Activated CD4-positive, alpha-beta T cell treated with anti-CD3 and anti-CD28 coated beads, Interleukin-2, amount 50 U/mL, for 4 hours (primary cell): ENCODE measurements around the gene GPHA2.
"Not testable (repeated sequence)": the region's sequence is repeated elsewhere in the genome, so short reads cannot be mapped to it uniquely, and the experiment has no call there.

Experiments used
- DNase-seq, 2 experiments: peaks; one replicate each; pipeline ENCODE4 v3.0.0-alpha.2; 2020

GPHA2 gene, protein sequence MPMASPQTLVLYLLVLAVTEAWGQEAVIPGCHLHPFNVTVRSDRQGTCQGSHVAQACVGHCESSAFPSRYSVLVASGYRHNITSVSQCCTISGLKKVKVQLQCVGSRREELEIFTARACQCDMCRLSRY

DNA sequence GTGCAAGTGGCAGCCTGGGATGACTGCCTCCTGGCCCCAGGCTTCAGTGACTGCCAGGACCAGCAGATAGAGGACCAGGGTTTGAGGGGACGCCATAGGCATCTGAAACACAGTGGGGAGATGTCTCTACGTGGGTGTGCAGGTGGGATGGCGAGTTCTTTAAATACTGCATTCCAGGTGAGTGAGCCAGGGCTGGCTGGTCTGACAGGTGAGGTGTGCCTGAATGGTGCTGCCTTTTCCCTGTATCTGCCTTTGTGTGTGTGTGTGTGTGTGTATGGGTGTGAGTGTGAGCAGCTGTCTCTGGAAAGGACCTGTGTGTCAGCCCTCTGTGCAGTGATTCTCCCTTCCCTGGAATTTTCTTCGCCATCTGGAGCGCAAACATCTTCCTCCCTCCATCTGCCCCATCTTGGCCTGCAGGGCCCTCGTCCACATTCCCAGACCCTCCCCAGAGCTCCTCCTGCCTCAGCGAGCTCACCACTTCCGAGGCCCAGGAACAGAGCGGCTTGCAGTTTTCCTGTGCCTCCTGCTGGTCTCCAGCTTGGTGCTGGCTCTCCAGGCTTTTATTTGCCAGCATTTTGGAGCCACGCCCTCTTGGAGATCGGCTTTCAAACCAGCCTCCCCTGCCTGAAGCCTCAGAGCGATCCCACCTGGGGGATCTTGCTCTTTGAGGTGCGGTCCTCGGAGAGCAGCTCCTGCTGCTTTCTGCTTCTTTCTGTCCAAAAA is at the start of gene GPHA2:
TSS of gene GPHA2 (minus strand) at position 535 of the 723 bp plus-strand sequence. CDS start at position 102, 433 bp downstream.
- no peak for DNase-seq

DNA sequence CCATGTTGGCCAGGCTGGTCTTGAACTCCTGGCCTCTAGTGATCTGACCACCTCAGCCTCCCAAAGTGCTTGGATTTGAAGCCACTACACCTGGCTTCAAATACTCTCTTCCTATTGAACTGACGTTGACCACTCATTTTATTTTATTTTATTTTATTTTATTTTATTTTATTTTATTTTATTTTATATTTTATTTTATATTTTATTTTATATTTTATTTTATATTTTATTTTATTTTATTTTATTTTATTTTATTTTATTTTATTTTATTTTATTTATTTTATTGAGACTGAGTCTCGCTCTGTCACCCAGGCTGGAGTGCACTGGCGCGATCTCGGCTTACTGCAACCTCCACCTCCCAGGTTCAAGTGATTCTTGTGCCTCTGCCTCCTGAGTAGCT is 47.6 kb upstream of the GPHA2 start:
- not testable (repeated sequence) for DNase-seq

DNA sequence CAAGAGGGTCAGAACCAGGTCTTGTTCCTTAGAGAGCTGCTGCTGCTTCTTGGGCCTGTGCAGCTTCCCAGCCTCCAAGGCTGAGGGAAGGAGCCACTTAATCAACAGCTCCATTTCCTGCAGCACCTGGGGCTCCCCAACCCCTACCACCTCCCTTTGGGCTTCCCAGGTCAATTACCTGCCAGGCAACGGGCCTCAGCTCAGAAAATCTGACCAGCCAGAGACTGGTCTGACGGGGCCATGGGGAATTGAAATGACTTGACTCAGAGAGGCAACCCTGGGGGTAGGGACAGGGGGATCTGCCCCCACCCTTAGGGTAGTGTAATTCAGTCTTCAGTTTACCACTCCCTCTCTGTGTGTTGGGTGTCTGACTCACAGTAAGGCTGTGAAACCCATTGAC is 41.0 kb upstream of the GPHA2 start:
- no peak for DNase-seq

DNA sequence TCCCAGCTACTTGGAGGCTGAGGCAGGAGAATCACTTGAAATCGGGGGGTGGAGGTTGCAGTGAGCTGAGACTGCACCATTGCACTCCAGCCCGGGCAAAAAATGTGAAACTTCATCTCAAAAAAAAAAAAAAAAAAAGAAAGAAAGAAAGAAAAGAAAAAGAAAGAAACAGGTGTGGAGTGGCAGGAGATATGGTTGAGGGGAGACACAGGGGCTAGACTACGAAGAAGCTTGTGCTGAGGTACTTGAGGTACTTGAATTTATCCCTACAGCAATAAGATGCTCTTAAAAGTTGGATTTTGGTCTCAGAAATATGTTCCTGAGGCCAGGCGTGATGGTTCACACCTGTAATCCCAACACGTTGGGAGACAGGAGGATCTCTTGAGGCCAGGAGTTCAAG is 38.4 kb upstream of the GPHA2 start:
- no peak for DNase-seq

DNA sequence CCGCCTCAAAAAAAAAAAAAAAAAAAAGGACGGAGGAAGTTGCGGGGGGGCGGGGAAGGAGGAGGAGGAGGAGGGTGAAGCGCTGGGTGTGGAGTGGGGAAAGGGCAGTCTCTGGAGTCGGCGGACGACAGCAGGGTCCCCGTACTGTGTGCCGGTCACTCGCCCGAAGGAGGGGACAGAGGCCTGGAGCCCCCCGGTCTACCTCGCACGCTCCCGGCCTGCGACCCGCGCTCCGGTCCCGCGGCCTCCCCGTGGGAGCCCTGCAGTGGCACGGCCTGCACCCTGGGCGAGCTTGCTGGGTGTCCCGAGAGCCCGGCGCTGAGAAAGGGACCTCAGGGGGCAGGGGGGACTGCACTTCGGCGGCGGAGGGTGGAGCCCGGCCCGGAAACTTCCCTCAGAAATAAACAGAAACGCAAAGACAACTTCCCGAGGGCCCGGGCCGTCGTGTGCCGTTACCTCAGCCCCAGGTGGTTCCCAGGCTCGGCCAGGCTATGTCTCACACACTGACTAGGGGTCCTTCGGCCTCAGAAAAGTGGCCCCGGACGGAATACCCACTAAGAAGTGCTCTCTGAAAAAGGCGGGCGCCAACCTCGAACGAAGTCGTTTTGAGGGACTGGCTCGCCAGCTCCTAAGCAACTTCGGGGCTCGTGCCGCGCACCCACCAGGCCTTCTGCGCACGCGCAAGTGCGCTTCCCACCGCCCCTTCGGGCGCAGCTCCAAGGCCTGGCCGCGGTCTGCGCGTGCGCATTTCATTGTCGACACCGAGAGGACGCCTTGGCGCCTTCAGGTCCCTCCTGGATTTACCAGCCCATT is 35.9 kb upstream of the GPHA2 start, which contains the start of gene MAJIN:
TSS of gene MAJIN (minus strand) at position 688 of the 813 bp plus-strand sequence. CDS start 12,703 bp downstream, outside the sequence.
- peak; percentile 80 to 84 for DNase-seq

DNA sequence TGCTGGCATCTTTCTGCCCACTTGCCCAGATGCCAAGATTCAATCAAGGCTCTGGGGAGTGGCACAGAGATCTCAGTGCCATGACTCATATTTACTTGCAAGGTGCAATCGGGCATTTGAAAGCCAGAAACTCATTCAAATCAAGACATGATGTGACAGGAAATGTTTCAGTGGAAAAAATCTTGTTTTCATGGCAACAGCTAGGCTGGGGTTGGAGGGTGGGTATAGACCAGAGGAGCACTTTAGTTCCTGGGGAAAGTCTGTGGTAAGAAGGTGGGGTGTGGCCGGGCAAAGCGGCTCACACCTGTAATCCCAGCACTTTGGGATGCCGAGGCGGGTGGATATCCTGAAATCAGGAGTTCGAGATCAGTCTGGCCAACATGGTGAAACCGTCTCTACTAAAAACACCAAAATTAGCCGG is 35.0 kb upstream of the GPHA2 start:
- DNase-seq = no peak

DNA sequence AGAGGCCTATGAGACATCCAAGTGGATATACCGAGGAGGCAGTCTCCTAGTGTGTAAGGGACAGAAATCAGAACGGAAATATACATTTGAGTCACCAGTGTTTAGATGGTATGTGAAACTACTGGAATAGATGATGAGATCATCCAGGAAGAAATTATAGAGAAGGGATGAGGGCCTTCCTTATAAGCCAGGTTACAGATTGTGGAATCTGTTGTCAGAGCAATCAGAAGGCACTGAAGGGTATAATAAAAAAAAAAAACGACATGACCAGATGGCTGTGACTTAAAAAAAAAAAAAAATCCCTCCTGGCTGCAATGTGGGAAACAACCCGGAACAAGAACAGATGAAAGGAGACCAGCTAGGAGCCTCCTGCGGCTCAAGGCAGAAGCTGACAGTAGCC is 33.5 kb upstream of the GPHA2 start:
- DNase-seq = no peak

DNA sequence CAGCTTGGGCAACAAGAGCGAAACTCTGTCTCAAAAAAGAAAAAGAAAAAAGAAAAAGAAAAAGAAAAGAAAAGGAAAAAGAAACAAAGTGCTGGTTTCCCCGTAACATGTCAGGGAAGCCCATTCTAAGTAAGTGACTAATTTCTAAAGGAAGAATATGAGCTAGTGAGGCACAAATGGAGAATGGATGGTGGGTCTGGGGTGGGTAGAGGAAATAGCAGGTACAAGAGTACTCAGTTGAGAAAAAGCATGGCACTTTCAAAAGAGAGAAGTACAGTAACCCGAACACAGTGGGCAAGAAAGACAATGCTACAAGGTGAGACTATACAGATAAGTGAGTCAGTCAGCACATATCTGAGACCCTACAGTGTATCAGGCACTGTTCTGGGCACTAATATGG is 31.7 kb upstream of the GPHA2 start:
- DNase-seq = no peak

DNA sequence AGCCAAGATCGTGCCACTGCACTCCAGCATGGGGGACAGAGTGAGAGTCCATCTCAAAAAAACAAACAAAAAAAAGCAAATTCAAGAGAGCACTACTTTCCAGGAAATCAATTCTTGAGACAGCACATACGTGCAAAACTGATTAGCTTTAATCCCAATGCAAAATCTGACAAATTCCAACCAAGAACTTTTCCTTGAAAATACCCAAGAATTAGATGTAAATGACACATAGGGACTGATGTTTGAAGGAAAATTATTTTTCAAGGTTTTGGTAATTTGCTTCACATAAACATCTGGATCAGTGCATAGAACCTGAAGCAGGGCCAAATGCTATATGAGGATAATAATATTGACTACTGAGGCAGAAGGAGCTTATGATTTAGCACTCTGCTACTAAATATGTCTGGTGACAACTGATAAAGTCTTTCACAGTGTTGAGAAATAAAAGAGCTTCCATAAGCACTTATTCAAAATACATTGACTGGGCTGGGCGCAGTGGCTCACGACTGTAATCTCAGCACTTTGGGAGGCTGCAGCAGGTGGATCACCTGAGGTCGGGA is 27.5 kb upstream of the GPHA2 start:
- DNase-seq = no peak

DNA sequence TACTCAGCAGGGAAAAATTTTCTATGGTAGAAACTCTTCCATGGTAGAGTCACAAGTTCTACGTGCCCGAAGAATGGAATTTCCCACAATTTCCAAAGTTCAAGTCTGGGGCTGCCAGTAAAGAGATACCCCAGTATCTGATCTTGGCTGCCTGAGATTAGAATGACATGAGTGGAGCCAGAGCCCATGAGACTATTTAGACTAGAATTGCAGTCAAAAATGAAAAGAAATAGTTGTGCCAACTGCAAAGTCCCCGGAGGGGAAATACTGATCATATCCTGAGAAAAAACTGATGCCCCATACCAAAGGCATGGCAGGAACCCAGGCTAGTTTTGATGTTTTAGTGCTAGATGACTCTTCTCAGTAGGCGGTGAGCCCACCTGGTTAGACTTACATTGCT is 25.0 kb upstream of the GPHA2 start:
- no peak for DNase-seq

DNA sequence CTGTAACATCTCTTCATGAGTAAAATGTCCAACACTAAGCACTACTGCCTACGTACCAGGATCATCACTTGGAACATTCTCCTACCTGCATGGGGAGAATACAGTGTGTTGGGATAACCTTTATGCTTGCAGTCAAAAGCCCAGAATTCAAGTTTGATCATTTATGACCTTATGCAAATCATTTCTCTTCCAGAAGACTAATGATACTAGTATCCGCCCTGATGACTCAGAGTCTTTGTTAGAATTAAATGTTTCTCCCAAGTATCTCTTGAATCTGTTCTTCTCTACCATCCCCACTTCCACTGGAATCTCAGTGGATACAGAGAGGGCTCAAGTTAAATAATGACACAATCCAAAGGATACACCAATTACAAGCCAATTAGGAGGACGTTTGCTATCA is 23.8 kb upstream of the GPHA2 start:
- DNase-seq = no peak

DNA sequence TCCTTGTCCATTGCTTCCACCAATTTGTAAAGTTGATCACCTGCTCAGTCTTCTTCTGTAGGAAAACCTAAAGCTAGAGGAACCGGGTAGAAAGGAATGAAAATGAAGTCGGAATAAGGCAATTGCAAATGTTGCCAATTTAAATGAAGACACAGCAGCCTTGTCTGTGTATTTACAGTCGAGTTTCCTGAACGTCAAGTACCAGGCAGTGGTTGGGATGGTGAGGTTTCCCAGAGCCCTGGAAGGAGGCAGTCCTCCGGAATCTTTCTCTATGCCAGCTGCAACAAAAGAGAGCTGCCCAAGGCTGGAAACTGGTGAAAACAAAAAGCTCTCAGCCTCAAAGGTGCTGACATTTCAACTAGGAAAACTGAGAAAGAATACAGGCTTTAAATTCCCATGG is 18.5 kb upstream of the GPHA2 start:
- no peak for DNase-seq

DNA sequence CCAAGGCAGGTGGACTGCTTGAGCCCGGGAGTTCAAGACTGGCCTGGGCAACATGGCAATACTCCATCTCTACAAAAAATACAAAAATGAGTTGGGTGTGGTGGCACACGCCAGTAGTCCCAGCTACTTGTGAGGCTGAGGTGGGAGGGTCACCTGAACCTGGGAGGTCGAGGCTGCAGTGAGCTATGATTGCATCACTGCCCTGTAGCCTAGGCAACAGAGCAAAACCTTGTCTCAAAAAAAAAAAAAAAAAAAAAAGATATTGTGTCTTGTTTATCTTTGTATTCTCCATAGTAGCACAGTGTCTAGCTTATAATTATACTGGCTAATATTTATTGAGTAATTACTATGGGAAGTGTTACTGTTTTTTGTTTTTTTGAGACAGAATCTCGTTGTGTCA is 15.8 kb upstream of the GPHA2 start:
- DNase-seq = no peak

DNA sequence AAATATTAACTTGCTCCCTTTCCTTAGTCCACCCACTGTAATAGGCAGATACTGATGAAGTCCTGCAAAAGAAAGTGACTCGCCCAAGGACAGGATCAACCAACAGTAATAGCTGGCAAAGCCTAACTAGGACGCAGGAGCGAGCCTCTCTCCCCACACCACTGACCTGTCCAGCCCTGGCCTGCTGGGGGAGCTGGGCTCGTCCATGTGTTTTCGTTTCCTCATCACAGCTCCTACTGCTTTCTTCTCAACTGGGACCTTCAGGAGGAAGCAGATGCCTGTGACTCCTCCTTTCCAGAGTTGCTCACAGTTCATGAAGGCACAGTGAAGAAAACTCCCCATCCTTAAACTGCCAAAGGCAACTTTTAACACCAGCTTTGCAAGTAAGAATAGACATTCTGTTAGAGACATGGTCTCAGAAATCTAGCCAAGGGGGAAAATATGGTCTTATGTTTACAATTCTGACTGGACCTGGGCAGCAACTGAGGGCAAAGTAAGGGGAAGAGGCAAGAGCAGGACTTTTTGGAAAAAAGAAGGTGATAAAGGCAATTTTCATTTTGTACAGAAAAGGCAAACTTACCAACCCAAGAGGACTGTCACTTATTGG is 11.6 kb upstream of the GPHA2 start:
- DNase-seq = no peak

DNA sequence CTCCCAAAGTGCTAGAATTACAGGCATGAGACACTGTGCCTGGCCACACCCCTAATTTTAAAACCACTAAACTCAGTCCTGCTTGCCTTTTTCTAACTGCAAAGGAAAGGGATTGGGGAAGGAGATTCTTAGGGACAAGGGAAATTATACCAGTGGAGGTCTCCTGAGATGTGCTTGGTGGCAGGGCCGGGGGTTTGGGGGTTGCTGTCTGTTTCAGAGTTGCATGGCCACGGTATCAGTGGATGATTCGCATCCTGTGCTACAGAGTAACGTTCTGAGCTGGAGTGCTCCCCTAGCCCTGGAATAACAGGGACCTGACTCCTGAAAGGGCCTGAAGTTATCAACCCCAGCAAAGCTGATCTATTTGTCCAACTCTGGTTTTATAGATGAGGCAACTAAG is 846 bp upstream of the GPHA2 start:
- no peak for DNase-seq

DNA sequence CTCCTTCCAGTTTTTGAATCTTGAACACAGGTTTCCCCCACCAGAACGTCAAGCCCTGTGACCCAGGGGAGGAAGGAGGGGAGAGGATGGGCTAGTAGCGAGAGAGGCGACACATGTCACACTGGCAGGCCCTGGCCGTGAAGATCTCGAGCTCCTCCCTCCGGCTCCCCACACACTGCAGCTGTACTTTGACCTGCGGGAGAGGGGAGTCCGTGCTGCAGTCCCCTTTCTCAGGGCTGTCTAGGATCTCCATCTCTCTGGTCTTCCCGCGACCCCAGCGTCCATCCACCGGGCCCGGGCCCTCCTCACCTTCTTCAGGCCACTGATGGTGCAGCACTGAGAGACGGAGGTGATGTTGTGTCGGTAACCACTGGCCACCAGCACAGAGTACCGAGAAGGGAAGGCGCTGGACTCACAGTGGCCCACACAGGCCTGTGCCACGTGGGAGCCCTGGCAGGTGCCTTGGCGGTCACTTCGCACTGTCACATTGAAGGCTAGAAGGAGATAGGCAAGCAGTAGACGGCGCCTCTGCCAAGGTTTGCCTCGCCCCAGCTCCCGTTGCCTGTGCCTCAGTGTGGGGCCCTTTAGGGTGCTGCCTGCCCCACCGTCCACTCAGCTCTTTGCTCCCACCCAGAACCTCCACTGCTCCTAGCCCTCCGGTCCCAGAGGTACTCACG is 873 bp downstream of the GPHA2 start:
- DNase-seq = no peak

DNA sequence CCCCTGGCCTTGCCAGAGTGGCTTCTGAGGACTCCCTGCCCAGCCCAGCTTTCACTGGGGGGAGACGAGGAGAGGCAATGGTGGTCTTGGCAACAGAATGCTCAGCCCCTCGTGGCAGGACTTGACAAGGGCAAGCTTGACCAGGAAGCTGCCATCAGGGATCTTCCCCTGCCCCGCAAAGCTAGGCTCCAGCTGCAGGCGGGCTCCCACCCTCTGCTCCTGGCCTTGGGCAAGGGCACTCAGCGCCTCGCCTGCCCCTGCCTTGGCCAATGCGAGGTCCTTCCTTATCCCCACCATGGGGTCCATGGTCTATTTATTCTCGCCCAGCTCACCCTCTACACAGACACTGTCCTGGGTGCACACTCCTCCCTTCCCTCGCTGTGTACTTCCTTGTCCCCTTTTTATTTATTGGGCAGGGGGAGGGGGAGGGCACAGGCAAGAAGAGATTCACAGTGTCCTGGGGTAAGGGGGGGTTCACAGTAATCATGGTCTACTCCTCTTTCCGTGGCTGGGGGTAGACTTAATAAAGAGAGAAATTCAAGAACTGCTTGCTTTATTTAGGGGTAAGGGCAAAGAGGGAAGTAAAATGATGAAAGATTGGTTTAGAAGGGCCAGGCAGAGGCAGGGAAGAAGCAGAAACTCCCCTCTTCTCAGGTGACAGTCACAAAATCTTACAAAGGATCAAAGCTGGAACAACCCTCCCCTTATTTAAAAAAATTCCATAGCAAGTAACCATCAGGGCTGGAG is 1.6 kb downstream of the GPHA2 start:
- no peak for DNase-seq

DNA sequence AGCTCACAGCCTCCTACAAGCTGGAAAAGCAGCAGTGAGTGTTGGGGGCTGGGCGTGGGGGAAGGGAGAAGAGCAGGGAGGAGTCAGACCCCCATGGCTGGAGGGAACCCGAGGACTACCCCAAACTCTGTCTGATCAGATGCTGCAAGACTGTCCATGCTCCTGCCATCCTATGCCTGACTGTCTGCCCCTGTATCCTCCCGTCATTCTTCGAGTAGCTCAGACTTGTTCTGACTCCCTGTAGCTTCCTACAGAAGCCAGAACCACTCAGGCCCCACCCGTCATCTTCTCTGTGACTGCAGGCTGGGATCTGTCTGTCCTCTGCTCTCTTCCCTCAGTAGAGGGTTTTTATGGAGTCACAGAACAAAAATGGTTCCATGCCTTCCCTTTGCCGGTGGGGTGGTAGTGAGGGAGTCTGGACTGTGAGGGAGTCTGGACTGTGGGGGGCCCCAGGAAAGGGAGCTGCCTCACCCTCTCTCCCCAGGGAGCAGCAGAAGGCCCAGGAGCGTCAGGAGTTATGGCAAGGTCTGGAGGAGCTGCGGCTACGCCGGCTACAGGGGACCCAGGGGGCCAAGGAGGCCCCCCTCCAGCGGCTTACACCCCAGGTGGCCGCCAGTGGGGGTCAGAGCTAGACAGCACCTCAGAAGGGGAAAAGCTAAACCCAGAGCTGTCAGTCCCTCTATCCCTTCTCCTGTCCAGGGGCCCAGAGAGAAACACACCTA is 2.3 kb downstream of the GPHA2 start:
- no peak for DNase-seq

DNA sequence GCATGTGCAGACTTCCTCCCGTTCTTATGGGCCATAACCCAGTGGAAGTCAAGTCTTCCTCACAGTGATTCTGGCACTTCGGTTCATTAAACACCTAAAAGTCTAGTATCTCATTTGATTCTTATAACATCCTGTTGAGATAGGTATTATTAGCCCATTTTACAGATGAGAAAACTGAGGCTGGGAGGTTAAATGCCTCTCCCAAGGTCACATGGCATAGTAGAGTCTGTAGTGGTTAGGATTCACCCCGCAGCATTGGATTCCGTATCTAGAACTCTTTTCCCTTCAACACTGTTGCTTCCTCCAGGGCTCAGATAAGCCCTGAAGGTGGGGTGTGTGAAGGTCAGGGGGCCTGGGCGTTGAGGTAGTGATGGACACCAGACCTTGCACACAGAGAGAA is 3.4 kb downstream of the GPHA2 start:
- no peak for DNase-seq

DNA sequence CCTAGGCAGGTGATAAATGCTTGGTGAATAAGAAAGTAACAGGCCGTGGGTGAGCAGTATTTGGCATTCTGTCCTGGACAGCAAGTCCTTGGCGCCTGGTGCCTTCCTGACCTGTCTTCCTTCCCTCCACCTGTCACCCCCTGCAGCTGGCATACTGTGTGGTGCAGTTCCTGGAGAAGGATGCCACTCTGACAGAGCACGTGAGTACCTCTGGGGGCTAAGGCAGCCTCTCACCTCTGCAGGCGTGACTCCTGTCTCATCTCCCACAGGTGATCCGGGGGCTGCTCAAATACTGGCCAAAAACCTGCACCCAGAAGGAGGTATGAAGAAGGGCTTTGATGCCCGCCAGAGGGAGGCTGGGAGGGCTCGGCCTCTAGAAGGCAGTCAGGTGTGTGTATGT is 4.4 kb downstream of the GPHA2 start:
- no peak for DNase-seq

DNA sequence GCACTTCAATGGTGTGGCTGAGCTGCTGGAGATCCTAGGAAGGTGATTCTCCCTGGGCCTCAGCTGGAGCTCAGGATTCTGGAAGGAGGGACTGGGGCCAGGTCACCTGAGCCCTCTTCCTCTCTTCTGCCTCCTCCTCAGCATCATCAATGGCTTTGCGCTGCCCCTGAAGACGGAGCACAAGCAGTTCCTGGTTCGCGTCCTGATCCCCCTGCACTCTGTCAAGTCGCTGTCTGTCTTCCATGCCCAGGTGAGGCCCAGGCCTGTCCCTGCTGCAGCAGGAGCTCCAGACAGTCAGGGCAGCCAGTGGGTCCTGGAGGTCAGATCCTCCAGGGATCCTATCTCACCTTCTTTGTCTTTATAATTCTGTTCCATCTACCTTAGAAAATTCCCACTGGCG is 5.4 kb downstream of the GPHA2 start:
- DNase-seq = no peak
